Cardiac muscle cell (in vitro differentiated cells and primary cell): Measurements from ENCODE around the gene TCTN3. TPM values are rescaled to one million over a fixed set of nuclear protein-coding genes. Genes with fewer than 3 reads are reported as not detected.
"Not testable (repeated sequence)": the region's sequence is repeated elsewhere in the genome, so short reads cannot be mapped to it uniquely, and the experiment has no call there.

Source experiments
- DNase-seq, 2 donors: peaks; one replicate each; pipeline versions ENCODE4 v3.0.0 to v3.0.0-alpha.2; 2010 to 2017; ENCODE audit warnings: low read depth in 1 of 2, low spot score in 1 of 2
- H3K27ac ChIP-seq: fragments of 200-600 bp; sonication (generic); 2 replicates; pipeline ENCODE4 v1.5.1; 2016
- H3K27me3 ChIP-seq: fragments of 200-600 bp; sonication (generic); 2 replicates; pipeline ENCODE4 v1.6.0; 2016; ENCODE audit warnings: control low read depth
- H3K36me3 ChIP-seq: fragments of 200-600 bp; sonication (generic); 2 replicates; pipeline ENCODE4 v1.5.1; 2016; ENCODE audit warnings: control low read depth
- H3K4me1 ChIP-seq: fragments of 200-600 bp; sonication (generic); 2 replicates; pipeline ENCODE4 v1.8.1; 2017; ENCODE audit warnings: low read depth, mild to moderate bottlenecking, mixed run types
- H3K4me3 ChIP-seq: fragments of 200-600 bp; sonication (generic); 2 replicates; pipeline ENCODE4 v1.5.1; 2016; ENCODE audit warnings: mild to moderate bottlenecking
- H3K9me3 ChIP-seq: fragments of 200-600 bp; sonication (generic); 2 replicates; pipeline ENCODE4 v1.5.1; 2017; ENCODE audit warnings: low read depth, mild to moderate bottlenecking, control low read depth
- CTCF ChIP-seq: IDR thresholded peaks from 2 replicates; pipeline ENCODE4 v1.5.1; 2012; ENCODE audit warnings: low read depth, mild to moderate bottlenecking, low read length
- polyA plus RNA-seq: library from polyadenylated mRNA; unstranded; fragments of >200 nt; fragmentation: Nextera tagmentation; extraction: Ambion mirVana; gene quantifications from 2 replicates; pipeline ENCODE4 v1.2.1, GENCODE V29; 2016
- total RNA-seq: library from RNA; depleted of rRNA; stranded (reverse); fragments of >200 nt; gene quantifications from 2 replicates; pipeline ENCODE4 v1.2.3, GENCODE V29; 2016

Gene TCTN3
- total and polyA plus RNA-seq, 2 experiments from 2014 or later = 21.9 to 40.6 TPM

GRCh38 chr10:95640891-95641315 lies 52.8 kb downstream of the TCTN3 start:
- peaks cover 58% of the 10 kb centered on the region for H3K36me3 ChIP-seq
- no peaks in the 10 kb centered on the region for H3K9me3 ChIP-seq
- H3K4me1 ChIP-seq = peaks cover 6% of the 10 kb centered on the region
- H3K27me3 ChIP-seq = no peaks in the 10 kb centered on the region
- no peak for DNase-seq
- no peak overlapping the region for H3K27ac ChIP-seq
- TF ChIP-seq CTCF = no peak
- H3K4me3 ChIP-seq = no peak overlapping the region

- Histone ChIP-seq H3K27ac (no peak overlapping the region), H3K27me3 (no peaks in the 10 kb centered on the region), H3K9me3 (no peaks in the 10 kb centered on the region), H3K4me3 (no peak overlapping the region), H3K4me1 (no peaks in the 10 kb centered on the region), H3K36me3 (peaks cover 81% of the 10 kb centered on the region)
- TF ChIP-seq CTCF = no peak
- DNase-seq = no peak
Measured at GRCh38 chr10:95637911-95638310, 55.8 kb downstream of the TCTN3 start.

- no peak for TF ChIP-seq CTCF
- H3K36me3 ChIP-seq = peaks cover 82% of the 10 kb centered on the region
- H3K4me3 ChIP-seq = no peak overlapping the region
- no peaks in the 10 kb centered on the region for H3K4me1 ChIP-seq
- no peak overlapping the region for H3K27ac ChIP-seq
- no peaks in the 10 kb centered on the region for H3K27me3 ChIP-seq
- no peak for DNase-seq
- no peaks in the 10 kb centered on the region for H3K9me3 ChIP-seq
Measured at GRCh38 chr10:95637140-95637539, 56.6 kb downstream of the TCTN3 start.

GRCh38 chr10:95635319-95635733 lies 58.4 kb downstream of the TCTN3 start:
- H3K4me3 ChIP-seq = no peak overlapping the region
- DNase-seq = no peak
- TF ChIP-seq CTCF = no peak

GRCh38 chr10:95628786-95629185 lies 64.9 kb downstream of the TCTN3 start:
- Histone ChIP-seq H3K4me1 (no peaks in the 10 kb centered on the region), H3K36me3 (peaks cover 72% of the 10 kb centered on the region), H3K4me3 (no peak overlapping the region), H3K27ac (no peak overlapping the region), H3K9me3 (no peaks in the 10 kb centered on the region), H3K27me3 (no peaks in the 10 kb centered on the region)
- no peak for DNase-seq
- TF ChIP-seq CTCF = no peak

More at GRCh38 chr10:95635319-95635733, 58.4 kb downstream of the TCTN3 start:
- Histone ChIP-seq H3K36me3 (peaks cover 73% of the 10 kb centered on the region), H3K27me3 (no peaks in the 10 kb centered on the region), H3K27ac (no peak overlapping the region), H3K4me1 (no peaks in the 10 kb centered on the region), H3K9me3 (no peaks in the 10 kb centered on the region)

GRCh38 chr10:95626500-95626899 lies 67.2 kb downstream of the TCTN3 start:
- Histone ChIP-seq H3K36me3 (peaks cover 63% of the 10 kb centered on the region), H3K27me3 (no peaks in the 10 kb centered on the region), H3K4me3 (no peak overlapping the region), H3K9me3 (no peaks in the 10 kb centered on the region), H3K4me1 (no peaks in the 10 kb centered on the region), H3K27ac (no peak overlapping the region)
- DNase-seq = no peak
- no peak for TF ChIP-seq CTCF

- not testable (repeated sequence) for H3K27ac ChIP-seq, H3K4me3 ChIP-seq, H3K9me3 ChIP-seq, H3K27me3 ChIP-seq, DNase-seq, H3K4me1 ChIP-seq
- H3K36me3 ChIP-seq = peaks cover 42% of the 10 kb centered on the region
Measured at GRCh38 chr10:95620415-95620814, 73.3 kb downstream of the TCTN3 start.
